H1 (cell line): ENCODE measurements around the gene CDC14B. TPM values are rescaled to one million over a fixed set of nuclear protein-coding genes. Genes with fewer than 3 reads are reported as not detected.

Experiments used
- CTCF ChIA-PET: fragments of 300-600 bp; sonication (Branson Sonifier 250); formaldehyde crosslinking; loops from one replicate; lab custom pipeline; 2021; ENCODE audit not compliant: partially characterized antibody; lab: Charles Lee
- POLR2A ChIA-PET: fragments of 300-600 bp; sonication (Branson Sonifier 250); formaldehyde crosslinking; loops from one replicate; lab custom pipeline; 2021; ENCODE audit warnings: inconsistent platforms; ENCODE audit not compliant: partially characterized antibody; lab: Charles Lee
- DNase-seq, 2 experiments: peaks; one replicate each; pipeline versions ENCODE4 v3.0.0 to v3.0.0-alpha.2; 2010 to 2022; ENCODE audit warnings: low spot score in 2 of 2, low read depth in 1 of 2, mixed read lengths in 1 of 2
- FAIRE-seq: peaks from 2 replicates; lab custom pipeline; 2011; peaks lifted over from hg19 to GRCh38; lab: Jason Lieb, UNC
- H2AFZ ChIP-seq: 2 replicates; pipeline ENCODE4 v1.8.1; 2012; ENCODE audit warnings: low read length, inconsistent platforms
- H2AK5ac ChIP-seq: 2 replicates; pipeline ENCODE4 v1.6.1; 2013; ENCODE audit warnings: low read depth, low read length
- H2BK120ac ChIP-seq: replicated peaks from 2 replicates; pipeline ENCODE3; 2013; ENCODE audit warnings: low read depth, low read length, inconsistent platforms
- H2BK12ac ChIP-seq: 2 replicates; pipeline ENCODE4 v1.6.1; 2013; ENCODE audit warnings: low read depth, low read length
- H2BK15ac ChIP-seq: 2 replicates; pipeline ENCODE4 v1.6.1; 2013; ENCODE audit warnings: low read length
- H2BK20ac ChIP-seq: 2 replicates; pipeline ENCODE4 v1.6.1; 2013; ENCODE audit warnings: low read length
- H2BK5ac ChIP-seq: 2 replicates; pipeline ENCODE4 v1.6.1; 2013; ENCODE audit warnings: low read depth, low read length
- H3K14ac ChIP-seq: 2 replicates; pipeline ENCODE4 v1.6.1; 2013; ENCODE audit warnings: inconsistent platforms; ENCODE audit not compliant: insufficient read length
- H3K18ac ChIP-seq: 2 replicates; pipeline ENCODE4 v1.6.1; 2013; ENCODE audit warnings: low read length; ENCODE audit errors: extremely low read depth
- H3K23ac ChIP-seq: 2 replicates; pipeline ENCODE4 v1.6.1; 2013; ENCODE audit warnings: inconsistent platforms; ENCODE audit not compliant: insufficient read length
- H3K23me2 ChIP-seq: 2 replicates; pipeline ENCODE4 v1.6.1; 2013; ENCODE audit warnings: low read depth, low read length
- H3K27ac ChIP-seq: 2 replicates; pipeline ENCODE4 v1.6.1; 2011; ENCODE audit warnings: low read depth, low read length, inconsistent platforms
- H3K27me3 ChIP-seq, 4 experiments: replicated peaks in 1 of 4; 1 replicate in 1 of 4; 2 replicates in 3 of 4; pipeline versions ENCODE4 v1.6.1 to v1.8.1; 2011 to 2013; ENCODE audit warnings: low read length in 3 of 4, mild to moderate bottlenecking in 3 of 4, inconsistent platforms in 2 of 4, mixed read lengths in 2 of 4, moderate library complexity in 1 of 4; ENCODE audit not compliant: control insufficient read depth in 3 of 4, insufficient read depth in 3 of 4; ENCODE audit errors: extremely low read depth in 1 of 4
- H3K36me3 ChIP-seq, 4 experiments: 2 replicates each; pipeline versions ENCODE4 v1.6.1 to v1.8.1; 2011 to 2013; ENCODE audit warnings: mild to moderate bottlenecking in 4 of 4, low read length in 3 of 4, moderate library complexity in 2 of 4, control low read depth in 1 of 4, inconsistent platforms in 1 of 4; ENCODE audit not compliant: insufficient read depth in 4 of 4, control insufficient read depth in 2 of 4
- H3K4ac ChIP-seq: replicated peaks from 2 replicates; pipeline ENCODE3; 2013; ENCODE audit warnings: low read length, low read depth, mixed read lengths, inconsistent platforms; ENCODE audit not compliant: insufficient read length
- H3K4me1 ChIP-seq, 4 experiments: replicated peaks in 1 of 4; 1 replicate in 1 of 4; 2 replicates in 3 of 4; pipeline versions ENCODE4 v1.6.1 to v1.8.1; 2011 to 2013; ENCODE audit warnings: low read length in 3 of 4, inconsistent platforms in 2 of 4, mixed read lengths in 1 of 4; ENCODE audit not compliant: insufficient read depth in 4 of 4, control insufficient read depth in 3 of 4
- H3K4me2 ChIP-seq, 2 experiments: 2 replicates each; pipeline versions ENCODE4 v1.6.1 to v1.8.1; 2011 to 2013; ENCODE audit warnings: low read depth in 2 of 2, low read length in 2 of 2, control low read depth in 1 of 2, inconsistent platforms in 1 of 2, mild to moderate bottlenecking in 1 of 2; ENCODE audit not compliant: insufficient read depth in 1 of 2
- H3K4me3 ChIP-seq, 4 experiments: fragments of 200-600, 300-600 bp in 1 of 4; sonication (generic), shearing (Covaris generic), sonication (Bioruptor Twin) in 1 of 4; 2 replicates each; pipeline versions ENCODE4 v1.5.1 to v1.8.1; 2011 to 2016; ENCODE audit warnings: low read length in 4 of 4, low read depth in 3 of 4, control low read depth in 2 of 4, inconsistent platforms in 2 of 4, mild to moderate bottlenecking in 2 of 4, mixed read lengths in 1 of 4, moderate library complexity in 1 of 4; ENCODE audit not compliant: insufficient read depth in 2 of 4; ENCODE audit errors: extremely low read depth in 1 of 4
- H3K56ac ChIP-seq: replicated peaks from 2 replicates; pipeline ENCODE3; 2013; ENCODE audit warnings: low read depth, mild to moderate bottlenecking, mixed read lengths, low read length, inconsistent platforms; ENCODE audit not compliant: insufficient read length
- H3K79me1 ChIP-seq: 2 replicates; pipeline ENCODE4 v1.6.1; 2013; ENCODE audit warnings: low read depth, low read length, control low read depth
- H3K79me2 ChIP-seq, 2 experiments: 2 replicates each; pipeline versions ENCODE4 v1.6.1 to v1.8.1; 2012 to 2013; ENCODE audit warnings: low read length in 2 of 2, mild to moderate bottlenecking in 2 of 2, inconsistent platforms in 1 of 2; ENCODE audit not compliant: insufficient read depth in 2 of 2, control insufficient read depth in 1 of 2
- H3K9ac ChIP-seq, 4 experiments: replicated peaks in 1 of 4; 1 replicate in 1 of 4; 2 replicates in 3 of 4; pipeline versions ENCODE4 v1.6.1 to v1.8.1; 2011 to 2013; ENCODE audit warnings: low read depth in 3 of 4, low read length in 3 of 4, control low read depth in 2 of 4, mild to moderate bottlenecking in 2 of 4, moderate library complexity in 2 of 4, inconsistent platforms in 1 of 4; ENCODE audit errors: extremely low read depth in 1 of 4
- H3K9me3 ChIP-seq, 2 experiments: 2 replicates each; pipeline versions ENCODE4 v1.6.1 to v1.8.1; 2012 to 2013; ENCODE audit warnings: mild to moderate bottlenecking in 2 of 2, moderate library complexity in 2 of 2, control low read depth in 1 of 2, inconsistent platforms in 1 of 2, low read depth in 1 of 2, low read length in 1 of 2, mixed read lengths in 1 of 2; ENCODE audit not compliant: insufficient read depth in 2 of 2
- H4K20me1 ChIP-seq, 2 experiments: replicated peaks in 1 of 2; 2 replicates each; pipeline versions ENCODE3 to v1.8.1; 2011 to 2013; ENCODE audit warnings: inconsistent platforms in 2 of 2, low read length in 2 of 2, mild to moderate bottlenecking in 1 of 2; ENCODE audit not compliant: insufficient read depth in 2 of 2, control insufficient read depth in 1 of 2
- H4K5ac ChIP-seq: 2 replicates; pipeline ENCODE4 v1.6.1; 2013; ENCODE audit warnings: low read length, low read depth, mixed read lengths, inconsistent platforms; ENCODE audit not compliant: insufficient read length
- H4K8ac ChIP-seq: 2 replicates; pipeline ENCODE4 v1.8.0; 2013; ENCODE audit warnings: mild to moderate bottlenecking, moderate library complexity, low read length, inconsistent platforms; ENCODE audit not compliant: insufficient read depth; ENCODE audit errors: extremely low read depth
- H4K91ac ChIP-seq: replicated peaks from 2 replicates; pipeline ENCODE3; 2013; ENCODE audit warnings: low read length, mixed read lengths, inconsistent platforms; ENCODE audit not compliant: insufficient read length
- ATF3 ChIP-seq: IDR thresholded peaks from 2 replicates; pipeline ENCODE4 v1.6.1; 2011; ENCODE audit warnings: low read depth, mild to moderate bottlenecking, low read length; ENCODE audit not compliant: insufficient read depth
- CHD1 ChIP-seq: IDR thresholded peaks from 2 replicates; pipeline ENCODE4 v1.6.1; 2012; ENCODE audit warnings: low read depth, low read length, improper control_type of control experiment
- GTF2F1 ChIP-seq: IDR thresholded peaks from 2 replicates; pipeline ENCODE4 v1.6.1; 2012; ENCODE audit warnings: low read depth, low read length, improper control_type of control experiment, borderline replicate concordance
- PHF8 ChIP-seq: fragments of 200-600 bp; sonication (generic); conservative IDR thresholded peaks from 2 replicates; pipeline ENCODE4 v1.7.1; 2012; ENCODE audit warnings: low read depth, mild to moderate bottlenecking, inconsistent platforms, low read length, moderate library complexity
- POU5F1 ChIP-seq: IDR thresholded peaks from 2 replicates; pipeline ENCODE4 v1.6.1; 2011; ENCODE audit warnings: low read depth, mild to moderate bottlenecking, low read length, moderate library complexity
- RXRA ChIP-seq: IDR thresholded peaks from 2 replicates; pipeline ENCODE4 v1.6.1; 2011; ENCODE audit warnings: low read depth, mild to moderate bottlenecking, low read length, moderate library complexity; ENCODE audit not compliant: insufficient read depth
- SIN3A ChIP-seq, 2 experiments: IDR thresholded peaks in 1 of 2; conservative IDR thresholded peaks in 1 of 2; 2 replicates each; pipeline ENCODE4 v1.6.1; 2011 to 2012; ENCODE audit warnings: low read length in 2 of 2, improper control_type of control experiment in 1 of 2, low read depth in 1 of 2, mild to moderate bottlenecking in 1 of 2
- SIRT6 ChIP-seq: IDR thresholded peaks from one replicate; pipeline ENCODE4 v1.7.1; 2012; ENCODE audit warnings: low read length, inconsistent platforms
- TBP ChIP-seq: IDR thresholded peaks from 2 replicates; pipeline ENCODE4 v1.6.1; 2011; ENCODE audit warnings: low read depth, low read length, improper control_type of control experiment
- TCF12 ChIP-seq: IDR thresholded peaks from 2 replicates; pipeline ENCODE4 v1.6.1; 2011; ENCODE audit warnings: low read depth, mild to moderate bottlenecking, low read length
- TEAD4 ChIP-seq: IDR thresholded peaks from 2 replicates; pipeline ENCODE4 v1.6.1; 2012; ENCODE audit warnings: low read depth, low read length, inconsistent platforms, mixed read lengths
- ZNF274 ChIP-seq: IDR thresholded peaks from 2 replicates; pipeline ENCODE4 v1.7.0; 2012; ENCODE audit warnings: low read length, borderline replicate concordance; ENCODE audit errors: extremely low read depth
- WGBS, 2 experiments: shearing (Covaris generic) in 1 of 2; methylation state at CpG; one replicate each; pipeline versions ENCODE4 v1.1.6 to v1.1.7; 2013 to 2015; ENCODE audit warnings: low lambda C conversion rate in 2 of 2, mixed read lengths in 2 of 2, inconsistent platforms in 1 of 2, low coverage in 1 of 2, missing lambda C conversion rate in 1 of 2; ENCODE audit not compliant: insufficient replicate concordance in 2 of 2, insufficient coverage in 1 of 2, insufficient read length in 1 of 2; ENCODE audit errors: extremely low coverage in 1 of 2, missing lambda C conversion rate in 1 of 2; 5-methylcytosine and 5-hydroxymethylcytosine counted together
- polyA plus RNA-seq, 7 experiments: library from polyadenylated mRNA; depleted of rRNA in 3 of 7; stranded (reverse) in 5 of 7; unstranded in 2 of 7; fragments of >200 nt in 5 of 7; fragments of 200-250 nt in 2 of 7; gene quantifications; 1 replicate in 5 of 7; 2 replicates in 1 of 7; 4 replicates in 1 of 7; pipeline versions ENCODE4 v1.2.1 to v1.2.3, GENCODE V29; 2011 to 2013; ENCODE audit warnings: missing spikeins in 2 of 7, mixed read lengths in 2 of 7
- total RNA-seq: library from RNA; stranded (reverse); fragmentation: NEBNext Ultra II Directional; extraction: Animal tissue kit (Norgen Biotek cat#: 25700); gene quantifications from 2 replicates; pipeline ENCODE4 v1.2.1, GENCODE V29; 2021

The CDC14B gene
- total and polyA plus RNA-seq, 2 of the 8 experiments (the other 6 are each of a cell fraction or from before 2014, with no cell fraction given), result 17.2 to 44.6 TPM

DNA sequence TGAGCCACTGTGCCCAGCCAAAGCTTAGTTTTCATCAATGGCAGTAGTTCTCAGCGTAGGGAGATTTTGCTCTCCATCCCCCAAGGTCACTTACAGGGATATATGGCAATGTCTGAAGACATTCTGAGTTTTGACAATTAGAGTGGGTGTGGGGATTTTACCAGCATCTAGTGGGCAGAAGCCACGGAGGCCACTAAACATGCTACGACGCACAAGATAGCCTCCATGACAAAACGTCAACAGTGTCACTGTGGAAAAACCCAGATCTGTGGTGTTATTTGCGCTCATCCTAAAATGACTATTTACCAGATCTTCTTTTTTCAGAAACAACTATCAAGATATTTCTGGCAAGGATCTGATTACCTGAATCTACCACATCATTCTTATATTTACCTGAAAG lies 68.2 kb downstream of the CDC14B start:
- Histone ChIP-seq H2BK12ac (no peak overlapping the region), H2BK5ac (no peak overlapping the region), H3K9me3 (no peaks in the 10 kb centered on the region), H3K4me3 (no peak overlapping the region), H2BK120ac (no peak overlapping the region), H2AFZ (no peak overlapping the region), H3K27ac (no peak overlapping the region), H3K23me2 (no peaks in the 10 kb centered on the region), H4K20me1 (peaks cover 2% of the 10 kb centered on the region in 2 experiments), H3K79me2 (no peaks in the 10 kb centered on the region), H3K4ac (no peak overlapping the region), H3K4me2 (no peak overlapping the region), H3K79me1 (peaks cover 3% of the 10 kb centered on the region; the same call in 1 of the 2 replicates), H3K56ac (no peak overlapping the region), H4K5ac (no peak overlapping the region), H3K9ac (no peak overlapping the region), H2BK20ac (no peak overlapping the region), H4K8ac (no peak overlapping the region), H2BK15ac (no peak overlapping the region), H4K91ac (no peak overlapping the region), H3K18ac (no peak overlapping the region), H3K27me3 (no peaks in the 10 kb centered on the region), H3K36me3 (0 out of 8 replicates have a peak, but pooled peaks cover 0 to 2% (median 0%) of the 10 kb centered on the region in 4 experiments), H3K23ac (no peak overlapping the region), H3K4me1 (peaks cover 0 to 6% (median under 1%) of the 10 kb centered on the region in 4 experiments; a peak in 2 of 7 replicates), H3K14ac (no peak overlapping the region), H2AK5ac (no peak overlapping the region)
- ChIA-PET CTCF (no interaction called here), POLR2A (no interaction called here)
- DNase-seq (no peak), FAIRE-seq (no peak)
- 90% methylated on average over 6 of the region's 6 CpGs; no CpG with 5 or more reads in 1 of the 2 experiments for WGBS, 2 experiments
- no peak for TF ChIP-seq TBP
- no peak for TF ChIP-seq ATF3
- no peak for TF ChIP-seq RXRA
- no peak for TF ChIP-seq CHD1
- TF ChIP-seq POU5F1, result no peak
- no peak for TF ChIP-seq SIRT6
- no peak for TF ChIP-seq PHF8
- TF ChIP-seq ZNF274, result no peak
- no peak for TF ChIP-seq TEAD4
- TF ChIP-seq TCF12, result no peak
- TF ChIP-seq GTF2F1, result no peak
- TF ChIP-seq SIN3A (conservative IDR thresholded peaks at IDR 0.05 in 1 of 2, IDR thresholded peaks at IDR 0.05 in 1 of 2; ENCODE audit: low read depth in 1 of 2, low read length in 2 of 2), result no peak
